KMS-11 (cell line): ENCODE data around the gene HSF5.

Experiments used
- H2AFZ ChIP-seq: fragments of 200-600 bp; sonication (generic); 2 replicates; pipeline ENCODE4 v1.6.1; 2016; ENCODE audit warnings: antibody characterized with exemption, mixed run types, low read depth
- H3K27ac ChIP-seq: fragments of 200-600 bp; sonication (generic); 2 replicates; pipeline ENCODE4 v1.6.1; 2016; ENCODE audit warnings: mild to moderate bottlenecking, mixed run types
- H3K27me3 ChIP-seq: fragments of 200-600 bp; sonication (generic); 2 replicates; pipeline ENCODE4 v1.6.1; 2017; ENCODE audit warnings: mild to moderate bottlenecking, low read depth, mixed run types, moderate library complexity; ENCODE audit not compliant: insufficient read depth
- H3K36me3 ChIP-seq: fragments of 200-600 bp; sonication (generic); 2 replicates; pipeline ENCODE4 v1.6.1; 2017; ENCODE audit warnings: mild to moderate bottlenecking, mixed run types; ENCODE audit not compliant: insufficient read depth
- H3K4me1 ChIP-seq: fragments of 200-600 bp; sonication (generic); 2 replicates; pipeline ENCODE4 v1.6.1; 2016; ENCODE audit warnings: mild to moderate bottlenecking, low read depth, mixed run types; ENCODE audit not compliant: poor library complexity, severe bottlenecking
- H3K4me2 ChIP-seq: fragments of 200-600 bp; sonication (generic); 2 replicates; pipeline ENCODE4 v1.7.0; 2016; ENCODE audit warnings: mild to moderate bottlenecking, mixed run types
- H3K4me3 ChIP-seq: fragments of 200-600 bp; sonication (generic); IDR thresholded peaks from 2 replicates; pipeline ENCODE4 v1.6.1; 2017; ENCODE audit warnings: low read depth, low read length, mixed read lengths; ENCODE audit not compliant: insufficient read depth
- H3K79me2 ChIP-seq: fragments of 200-600 bp; sonication (generic); 2 replicates; pipeline ENCODE4 v1.6.1; 2016; ENCODE audit warnings: low read depth, mixed run types; ENCODE audit not compliant: insufficient read depth
- H3K9ac ChIP-seq: fragments of 200-600 bp; sonication (generic); 2 replicates; pipeline ENCODE4 v1.6.1; 2016; ENCODE audit warnings: mild to moderate bottlenecking, mixed run types
- H4K20me1 ChIP-seq: fragments of 200-600 bp; sonication (generic); 2 replicates; pipeline ENCODE4 v1.6.1; 2016; ENCODE audit warnings: mild to moderate bottlenecking, mixed run types; ENCODE audit not compliant: insufficient read depth
- TF ChIP-seq, protein P1 (sequence below): fragments of 200-600 bp; sonication (generic); conservative IDR thresholded peaks from 2 replicates; pipeline ENCODE4 v1.6.1; 2017; ENCODE audit warnings: low read depth, mild to moderate bottlenecking, antibody characterized with exemption, low read length, moderate library complexity, mixed read lengths

Gene HSF5

DNA sequence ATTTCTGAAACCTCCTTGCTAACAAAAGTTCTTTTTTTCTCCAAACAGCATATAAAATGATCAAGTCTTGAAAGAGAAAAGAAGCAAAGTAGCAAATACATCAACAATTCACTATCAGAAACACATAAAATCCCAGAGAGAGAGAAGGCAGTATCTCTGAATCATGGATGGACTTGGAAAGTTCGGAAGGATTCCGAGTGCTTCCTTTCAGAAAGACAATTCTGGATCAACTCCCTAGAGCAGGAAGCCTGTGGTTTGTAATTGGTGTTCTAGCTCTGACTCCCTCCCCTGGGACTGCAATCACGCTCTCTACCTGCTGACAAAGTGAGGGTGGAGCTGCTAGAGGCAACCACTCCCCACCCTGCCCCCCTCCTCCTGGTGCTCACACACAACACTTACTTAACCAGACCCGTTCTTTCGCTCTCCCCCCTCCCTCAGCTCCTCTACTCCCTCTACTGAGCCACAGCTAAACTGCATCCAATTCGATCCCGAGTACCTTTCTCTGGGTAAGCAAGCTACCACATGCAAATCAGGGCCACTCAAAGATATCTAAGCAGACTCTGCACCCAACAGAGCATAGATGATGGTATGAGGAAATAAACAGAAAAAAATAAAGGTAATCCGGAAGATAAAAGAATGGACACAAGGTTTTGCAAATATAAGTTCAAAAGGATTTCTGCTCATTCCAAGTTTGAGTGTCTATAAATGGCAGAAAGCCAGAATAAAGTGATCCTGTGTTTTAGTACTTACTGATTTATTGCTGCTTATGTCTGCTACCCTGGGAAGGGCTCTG lies 70.7 kb downstream of the HSF5 start, which contains the start of gene RNF43:
Gene RNF43 (minus strand): TSS at position 235 of the 793 bp plus-strand sequence. CDS start 1,957 bp downstream, outside the sequence.
- H3K4me1 ChIP-seq, result peaks cover 28% of the 10 kb centered on the region
- H3K36me3 ChIP-seq, result no peaks in the 10 kb centered on the region
- H3K4me3 ChIP-seq, result no peak within 1 kb of the TSS
- TF ChIP-seq, protein P1, sequence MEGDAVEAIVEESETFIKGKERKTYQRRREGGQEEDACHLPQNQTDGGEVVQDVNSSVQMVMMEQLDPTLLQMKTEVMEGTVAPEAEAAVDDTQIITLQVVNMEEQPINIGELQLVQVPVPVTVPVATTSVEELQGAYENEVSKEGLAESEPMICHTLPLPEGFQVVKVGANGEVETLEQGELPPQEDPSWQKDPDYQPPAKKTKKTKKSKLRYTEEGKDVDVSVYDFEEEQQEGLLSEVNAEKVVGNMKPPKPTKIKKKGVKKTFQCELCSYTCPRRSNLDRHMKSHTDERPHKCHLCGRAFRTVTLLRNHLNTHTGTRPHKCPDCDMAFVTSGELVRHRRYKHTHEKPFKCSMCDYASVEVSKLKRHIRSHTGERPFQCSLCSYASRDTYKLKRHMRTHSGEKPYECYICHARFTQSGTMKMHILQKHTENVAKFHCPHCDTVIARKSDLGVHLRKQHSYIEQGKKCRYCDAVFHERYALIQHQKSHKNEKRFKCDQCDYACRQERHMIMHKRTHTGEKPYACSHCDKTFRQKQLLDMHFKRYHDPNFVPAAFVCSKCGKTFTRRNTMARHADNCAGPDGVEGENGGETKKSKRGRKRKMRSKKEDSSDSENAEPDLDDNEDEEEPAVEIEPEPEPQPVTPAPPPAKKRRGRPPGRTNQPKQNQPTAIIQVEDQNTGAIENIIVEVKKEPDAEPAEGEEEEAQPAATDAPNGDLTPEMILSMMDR, result peak; percentile 90
- no peaks in the 10 kb centered on the region for H3K27me3 ChIP-seq
- H3K4me2 ChIP-seq, result peak within 1 kb of the TSS; percentile 65
- H3K79me2 ChIP-seq, result no peaks in the 10 kb centered on the region
- peak within 1 kb of the TSS; percentile 27; the same call in 1 of the 2 replicates for H3K27ac ChIP-seq
- H4K20me1 ChIP-seq, result no peaks in the 10 kb centered on the region
- peak within 1 kb of the TSS; percentile 65 for H2AFZ ChIP-seq
- H3K9ac ChIP-seq, result peak within 1 kb of the TSS; percentile 25; the same call in 1 of the 2 replicates

DNA sequence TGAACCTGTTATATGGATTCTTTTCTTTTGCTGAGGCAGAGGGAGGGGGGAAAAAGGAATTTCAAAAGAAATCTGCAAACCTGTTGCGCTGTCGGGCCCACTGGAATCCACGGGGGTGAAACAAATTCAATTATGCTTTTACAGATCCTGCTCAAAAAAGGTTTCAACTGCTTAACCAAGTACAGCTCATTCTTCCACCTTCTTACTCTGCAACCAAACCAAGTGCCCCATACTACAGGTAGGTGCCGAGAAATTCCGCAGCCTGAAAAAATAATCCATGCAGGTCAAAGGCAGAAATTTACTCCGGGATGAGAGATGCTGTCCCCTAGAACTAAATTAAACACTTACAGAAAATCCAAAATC lies 71.3 kb downstream of the HSF5 start:
- H3K4me3 ChIP-seq, result no peak overlapping the region
- H3K4me1 ChIP-seq, result peaks cover 30% of the 10 kb centered on the region
- TF ChIP-seq, protein P1, result no peak
- peak overlapping the region; percentile 65 for H3K4me2 ChIP-seq
- peak overlapping the region; percentile 25; the same call in 1 of the 2 replicates for H3K9ac ChIP-seq
- H3K36me3 ChIP-seq, result no peaks in the 10 kb centered on the region
- peak overlapping the region; percentile 27; the same call in 1 of the 2 replicates for H3K27ac ChIP-seq
- H2AFZ ChIP-seq, result peak overlapping the region; percentile 65
- H3K27me3 ChIP-seq, result no peaks in the 10 kb centered on the region
- no peaks in the 10 kb centered on the region for H4K20me1 ChIP-seq
- H3K79me2 ChIP-seq, result no peaks in the 10 kb centered on the region

DNA sequence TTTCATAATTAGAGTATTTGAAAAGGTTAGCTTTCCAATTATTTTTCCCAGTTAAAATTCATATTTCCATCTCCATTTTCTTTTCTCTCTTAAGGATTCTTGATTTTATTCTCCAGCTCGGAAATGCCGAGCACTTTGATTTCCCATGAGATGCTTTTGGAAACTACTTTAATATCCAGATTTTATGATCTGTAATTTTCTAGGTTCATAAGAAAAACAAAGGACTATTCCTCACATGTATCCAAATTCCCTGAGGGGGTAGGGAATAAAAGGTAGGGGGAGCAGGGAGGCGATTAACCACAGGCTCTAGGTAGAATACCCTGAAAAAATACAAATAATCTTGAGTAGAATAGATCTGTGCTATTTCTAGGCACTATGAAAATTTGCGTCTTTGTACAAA lies 71.8 kb downstream of the HSF5 start:
- TF ChIP-seq, protein P1, result no peak
- Histone ChIP-seq H3K27me3 (no peaks in the 10 kb centered on the region), H3K4me2 (peak overlapping the region; percentile 65; the same call in 1 of the 2 replicates), H3K9ac (no peak overlapping the region), H2AFZ (no peak overlapping the region), H3K79me2 (no peaks in the 10 kb centered on the region), H3K4me1 (peaks cover 30% of the 10 kb centered on the region), H3K27ac (no peak overlapping the region), H3K4me3 (no peak overlapping the region), H4K20me1 (no peaks in the 10 kb centered on the region), H3K36me3 (no peaks in the 10 kb centered on the region)

DNA sequence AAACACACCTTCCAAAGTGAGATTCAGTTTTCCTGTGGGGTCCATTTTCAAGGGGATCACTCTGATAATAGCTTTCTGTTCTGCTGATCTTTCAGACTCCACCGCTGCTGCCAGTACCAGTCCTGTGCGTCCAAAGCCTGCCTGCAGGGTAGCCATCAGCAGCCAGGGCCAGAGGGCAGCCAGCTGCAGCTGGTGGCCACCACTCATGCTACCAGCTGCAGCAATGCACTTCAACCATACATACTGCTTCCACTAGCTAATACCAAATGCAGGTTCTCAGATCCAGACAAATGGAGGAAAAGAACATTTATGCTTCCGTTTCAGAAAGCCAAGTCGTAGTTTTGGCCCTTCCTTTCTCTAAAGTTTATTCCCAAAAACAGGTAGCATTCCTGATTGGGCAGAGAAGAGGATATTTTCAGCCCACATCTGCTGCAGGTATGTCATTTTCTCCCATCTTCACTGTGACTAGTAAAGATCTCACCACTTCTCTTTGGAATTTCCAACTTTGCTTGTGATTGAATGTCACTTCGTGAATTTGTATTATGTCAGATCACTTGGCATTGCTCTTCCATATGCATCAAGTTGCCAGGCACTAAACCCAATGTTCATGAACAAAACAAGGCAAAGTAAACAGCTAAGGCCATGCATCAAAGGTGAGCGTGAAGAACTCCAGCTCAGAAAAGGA lies 72.7 kb downstream of the HSF5 start:
- Histone ChIP-seq H3K9ac (no peak overlapping the region), H3K4me2 (no peak overlapping the region), H3K36me3 (no peaks in the 10 kb centered on the region), H3K79me2 (no peaks in the 10 kb centered on the region), H3K27ac (no peak overlapping the region), H4K20me1 (no peaks in the 10 kb centered on the region), H3K27me3 (no peaks in the 10 kb centered on the region), H3K4me1 (peaks cover 30% of the 10 kb centered on the region), H2AFZ (no peak overlapping the region), H3K4me3 (no peak overlapping the region)
- TF ChIP-seq, protein P1, result no peak
